ENCODE results near the gene CROT. TPM values are rescaled to one million over a fixed set of nuclear protein-coding genes. Genes with fewer than 3 reads are reported as not detected.
A peak's percentile ranks its signal among the peaks of the same experiment; 100 is the strongest.

CROT gene
- total RNA-seq, 1 donor from 2014 or later: 18.1 TPM

- peaks cover 5% of the 10 kb centered on the region for H3K36me3 Mint-ChIP-seq (ENCODE audit: insufficient read depth)
- TF ChIP-seq CTCF (IDR thresholded peaks at IDR 0.05; ENCODE audit: unreplicated experiment): no peak
- no peak overlapping the region for H3K27ac Mint-ChIP-seq
- H3K4me1 Mint-ChIP-seq (ENCODE audit: low read depth): peaks cover 28% of the 10 kb centered on the region
- H3K27me3 Mint-ChIP-seq: no peaks in the 10 kb centered on the region
- no peaks in the 10 kb centered on the region for H3K9me3 Mint-ChIP-seq (ENCODE audit: low read depth)
- no peak for DNase-seq (ENCODE audit: low spot score, unreplicated experiment)
- no peak overlapping the region for H3K4me3 Mint-ChIP-seq (ENCODE audit: low read depth)
These were observed 3.2 kb upstream of the CROT start for GRCh38 chr7:87342231-87342630.

GRCh38 chr7:87344446-87344845 lies 1.0 kb upstream of the CROT start:
- Mint-ChIP-seq H3K36me3 (ENCODE audit: insufficient read depth) (peaks cover 16% of the 10 kb centered on the region), H3K27ac (peak overlapping the region; percentile 95), H3K27me3 (no peaks in the 10 kb centered on the region), H3K9me3 (ENCODE audit: low read depth) (no peaks in the 10 kb centered on the region), H3K4me3 (ENCODE audit: low read depth) (peak overlapping the region; percentile 92), H3K4me1 (ENCODE audit: low read depth) (peaks cover 28% of the 10 kb centered on the region)
- no peak for DNase-seq (ENCODE audit: low spot score, unreplicated experiment)
- TF ChIP-seq CTCF (IDR thresholded peaks at IDR 0.05; ENCODE audit: unreplicated experiment): no peak

- no peak for TF ChIP-seq CTCF (IDR thresholded peaks at IDR 0.05; ENCODE audit: unreplicated experiment)
- no peak for DNase-seq (ENCODE audit: low spot score, unreplicated experiment)
- no peaks in the 10 kb centered on the region for H3K27me3 Mint-ChIP-seq
- H3K4me1 Mint-ChIP-seq (ENCODE audit: low read depth): peaks cover 24% of the 10 kb centered on the region
- H3K36me3 Mint-ChIP-seq (ENCODE audit: insufficient read depth): peaks cover 29% of the 10 kb centered on the region
- peak overlapping the region; percentile 92 for H3K4me3 Mint-ChIP-seq (ENCODE audit: low read depth)
- H3K27ac Mint-ChIP-seq: peak overlapping the region; percentile 95
- peaks cover 7% of the 10 kb centered on the region for H3K9me3 Mint-ChIP-seq (ENCODE audit: low read depth)
These were observed 503 bp downstream of the CROT start for GRCh38 chr7:87345962-87346371.

GRCh38 chr7:87347207-87347606 lies 1.7 kb downstream of the CROT start:
- H3K4me3 Mint-ChIP-seq (ENCODE audit: low read depth): peak overlapping the region; percentile 26
- peaks cover 36% of the 10 kb centered on the region for H3K36me3 Mint-ChIP-seq (ENCODE audit: insufficient read depth)
- peaks cover 7% of the 10 kb centered on the region for H3K9me3 Mint-ChIP-seq (ENCODE audit: low read depth)

GRCh38 chr7:87347664-87348063 lies 2.2 kb downstream of the CROT start:
- DNase-seq (ENCODE audit: low spot score, unreplicated experiment): no peak
- no peak for TF ChIP-seq CTCF (IDR thresholded peaks at IDR 0.05; ENCODE audit: unreplicated experiment)
- no peaks in the 10 kb centered on the region for H3K27me3 Mint-ChIP-seq
- no peak overlapping the region for H3K27ac Mint-ChIP-seq
- peaks cover 39% of the 10 kb centered on the region for H3K36me3 Mint-ChIP-seq (ENCODE audit: insufficient read depth)
- no peak overlapping the region for H3K4me3 Mint-ChIP-seq (ENCODE audit: low read depth)
- H3K4me1 Mint-ChIP-seq (ENCODE audit: low read depth): peaks cover 17% of the 10 kb centered on the region
- H3K9me3 Mint-ChIP-seq (ENCODE audit: low read depth): peaks cover 7% of the 10 kb centered on the region

More at GRCh38 chr7:87347207-87347606, 1.7 kb downstream of the CROT start:
- no peak for DNase-seq (ENCODE audit: low spot score, unreplicated experiment)
- TF ChIP-seq CTCF (IDR thresholded peaks at IDR 0.05; ENCODE audit: unreplicated experiment): no peak
- Mint-ChIP-seq H3K27ac (no peak overlapping the region), H3K27me3 (no peaks in the 10 kb centered on the region), H3K4me1 (ENCODE audit: low read depth) (peaks cover 19% of the 10 kb centered on the region)

All from progenitor cell of endocrine pancreas (in vitro differentiated cells).